HG03558 (cell line): Measurements from ENCODE around the gene SEL1L3.

Source experiments
- ATAC-seq: cut with Tn5 transposase; IDR thresholded peaks from one replicate; pipeline ENCODE4 v1.9.1; 2021; ENCODE audit warnings: moderate number of reproducible peaks; ENCODE audit not compliant: unreplicated experiment; ENCODE audit errors: extremely low read depth

The SEL1L3 gene

DNA sequence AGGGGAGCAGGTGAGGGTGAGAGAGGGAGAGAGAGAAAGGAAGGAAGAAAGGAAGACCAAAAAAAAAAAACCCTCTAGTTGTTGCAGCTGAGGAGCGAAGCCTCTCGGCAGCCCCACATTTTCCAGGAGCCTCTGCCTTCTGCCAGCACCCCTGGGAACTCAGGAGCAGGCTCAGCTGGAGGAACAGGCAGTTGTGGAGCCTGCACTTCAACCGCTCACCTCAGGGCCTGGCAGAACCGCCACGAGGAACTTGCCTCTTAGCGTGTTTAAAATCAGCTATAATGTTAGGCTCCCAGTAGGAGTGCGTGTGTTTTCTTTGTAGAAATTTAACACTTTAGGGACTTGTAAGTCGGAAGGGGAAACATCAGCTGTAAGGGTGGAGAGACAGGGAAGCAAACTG lies 65.7 kb downstream of the SEL1L3 start:
- ATAC-seq, result no peak

DNA sequence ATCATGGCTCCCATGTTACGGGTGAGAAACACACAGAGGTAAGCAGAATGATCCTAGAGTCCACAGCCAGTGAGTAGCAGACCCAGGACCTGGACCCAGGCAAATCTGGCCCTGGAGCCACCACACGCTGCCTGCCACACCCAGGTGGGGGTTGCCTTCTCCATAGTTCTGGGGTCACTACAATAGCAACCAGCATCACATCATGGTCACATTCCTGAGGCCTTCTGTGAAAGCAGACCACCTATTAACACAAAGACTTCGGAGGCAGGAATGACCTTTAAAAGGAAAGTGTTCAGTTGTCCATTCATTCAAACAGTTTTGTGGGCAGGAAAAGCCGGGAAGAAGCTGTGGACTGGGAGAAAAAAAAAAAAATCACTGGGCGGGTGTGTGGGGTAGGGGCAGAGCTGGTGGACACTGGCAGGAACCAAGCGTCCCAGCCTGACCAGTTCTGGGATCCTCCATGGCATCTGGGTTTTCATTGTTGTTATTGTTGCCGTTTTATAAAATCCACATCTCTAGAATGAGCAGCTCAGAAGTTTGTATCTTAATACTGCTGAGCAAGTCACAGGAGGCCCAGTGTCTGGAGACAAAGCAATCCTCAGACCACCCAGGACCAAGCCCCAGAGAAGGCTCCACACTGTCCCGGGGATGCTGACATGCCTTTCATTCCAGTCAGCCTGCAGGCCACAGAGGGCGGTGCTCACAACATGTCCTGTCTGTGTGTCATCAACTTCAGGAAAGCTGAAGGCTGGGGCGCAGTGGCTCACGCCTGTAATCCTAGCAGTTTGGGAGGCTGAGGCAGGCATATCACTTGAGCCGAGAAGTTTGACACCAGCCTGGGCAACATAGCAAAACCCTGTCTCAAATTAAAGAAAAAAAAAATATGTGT lies 67.0 kb downstream of the SEL1L3 start:
- no peak for ATAC-seq

DNA sequence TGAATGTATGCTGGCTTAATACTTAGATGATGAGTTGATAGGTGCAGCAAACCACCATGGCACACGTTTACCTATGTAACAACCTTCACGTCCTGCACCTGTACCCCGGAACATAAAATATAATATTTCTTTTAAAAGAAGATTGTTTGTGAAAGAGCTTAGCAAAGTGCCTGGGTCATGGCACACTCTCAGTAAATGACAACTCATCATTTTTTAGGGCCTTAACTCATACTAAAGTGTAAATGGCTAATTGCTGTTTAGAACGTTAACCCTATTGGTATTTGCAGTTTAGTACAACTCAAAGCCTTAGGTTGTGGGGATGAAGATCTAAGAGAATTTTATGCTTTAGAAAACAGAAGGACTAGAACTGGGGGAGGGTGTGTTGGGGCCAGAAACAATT lies 67.7 kb downstream of the SEL1L3 start:
- ATAC-seq, result no peak

DNA sequence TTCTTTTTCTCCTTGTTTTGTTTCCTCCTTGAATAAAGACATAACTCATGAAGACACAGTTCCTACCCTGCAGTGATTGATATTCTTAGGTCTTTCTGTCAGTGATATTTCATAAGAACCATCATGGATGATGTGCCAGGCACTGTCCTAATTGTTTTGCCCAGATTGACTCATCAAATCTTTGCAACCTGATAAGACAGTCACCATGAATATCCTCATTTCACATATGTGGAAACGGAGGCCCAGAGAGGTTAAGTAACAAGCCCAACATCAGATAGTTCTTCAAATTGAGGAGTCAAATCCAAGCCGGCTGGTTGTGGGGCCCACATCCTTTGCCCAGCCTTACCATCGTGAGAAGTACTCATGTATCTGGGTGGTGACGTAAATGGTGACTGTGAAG lies 69.9 kb downstream of the SEL1L3 start:
- ATAC-seq, result no peak

DNA sequence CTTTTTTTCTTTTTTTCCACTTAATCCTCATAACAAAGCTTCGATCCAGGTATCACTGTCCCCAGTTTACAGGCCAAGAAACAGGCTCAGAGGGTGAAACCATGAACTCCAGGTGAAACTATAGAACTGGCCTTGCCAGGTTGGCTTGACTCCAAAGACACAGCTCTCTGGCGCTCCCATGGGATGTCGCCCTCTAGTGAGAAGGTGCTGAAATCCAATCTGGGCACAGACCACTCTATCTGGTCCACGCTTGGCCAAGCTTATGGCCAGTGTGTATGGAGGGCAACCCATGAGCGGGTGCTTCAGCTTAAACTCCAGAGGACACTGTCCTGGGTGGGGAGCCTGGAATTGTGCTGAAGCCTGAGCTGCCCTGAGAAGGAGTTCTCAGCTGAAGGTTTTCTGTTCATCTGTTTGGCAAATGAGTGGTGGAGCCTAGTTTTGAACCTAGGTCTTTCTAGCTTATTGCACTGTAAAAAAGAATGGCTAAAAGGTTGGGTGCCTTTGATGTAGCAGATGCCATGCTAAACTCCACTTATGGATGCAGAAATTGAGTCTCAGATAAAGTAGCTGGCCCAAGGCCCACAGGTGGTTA lies 70.5 kb downstream of the SEL1L3 start:
- ATAC-seq, result no peak

DNA sequence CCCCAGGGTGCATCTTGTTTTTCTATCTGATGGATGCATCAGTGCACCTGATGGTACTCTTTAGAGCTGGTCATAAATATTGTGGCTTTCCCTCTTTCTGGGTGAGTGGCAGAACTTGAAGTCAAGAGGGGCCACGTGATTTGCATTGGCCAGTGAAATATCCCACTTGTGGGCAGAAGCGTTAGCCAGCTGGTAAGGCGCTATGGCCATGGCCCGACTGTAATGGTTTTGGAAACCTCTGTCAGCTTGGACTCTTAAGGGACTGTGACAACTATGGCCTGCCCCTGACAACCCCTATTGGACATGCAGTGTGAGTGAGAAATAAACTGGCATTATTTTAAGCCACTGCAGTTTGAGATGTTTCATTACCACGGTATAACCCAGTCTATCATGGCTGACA lies 72.8 kb downstream of the SEL1L3 start:
- ATAC-seq, result no peak

DNA sequence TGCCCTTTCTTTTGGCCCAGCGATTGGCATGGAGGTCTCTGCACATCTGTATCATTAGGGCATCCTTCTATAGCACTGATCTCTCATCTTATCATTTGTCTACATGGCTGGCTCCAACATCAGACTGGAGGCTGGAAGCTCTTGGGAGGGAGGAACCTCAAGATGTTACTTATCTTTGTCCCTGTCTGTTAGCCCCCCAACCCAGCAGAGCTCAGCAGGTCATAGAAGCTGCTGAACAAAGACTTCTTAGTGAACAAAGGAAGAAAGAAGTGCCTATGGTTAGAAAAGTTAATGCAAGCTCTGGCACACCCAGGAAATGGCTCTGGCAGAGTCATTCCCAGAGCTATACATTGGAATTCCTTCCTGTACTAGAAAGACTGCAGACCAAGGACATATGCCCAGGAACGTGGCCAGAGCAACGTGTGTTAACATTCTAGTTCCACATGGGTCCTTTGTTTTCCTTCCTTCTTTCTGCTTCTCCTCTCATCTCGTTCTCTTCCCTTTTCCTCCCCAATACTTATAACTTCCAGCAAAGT lies 74.0 kb downstream of the SEL1L3 start:
- no peak for ATAC-seq

DNA sequence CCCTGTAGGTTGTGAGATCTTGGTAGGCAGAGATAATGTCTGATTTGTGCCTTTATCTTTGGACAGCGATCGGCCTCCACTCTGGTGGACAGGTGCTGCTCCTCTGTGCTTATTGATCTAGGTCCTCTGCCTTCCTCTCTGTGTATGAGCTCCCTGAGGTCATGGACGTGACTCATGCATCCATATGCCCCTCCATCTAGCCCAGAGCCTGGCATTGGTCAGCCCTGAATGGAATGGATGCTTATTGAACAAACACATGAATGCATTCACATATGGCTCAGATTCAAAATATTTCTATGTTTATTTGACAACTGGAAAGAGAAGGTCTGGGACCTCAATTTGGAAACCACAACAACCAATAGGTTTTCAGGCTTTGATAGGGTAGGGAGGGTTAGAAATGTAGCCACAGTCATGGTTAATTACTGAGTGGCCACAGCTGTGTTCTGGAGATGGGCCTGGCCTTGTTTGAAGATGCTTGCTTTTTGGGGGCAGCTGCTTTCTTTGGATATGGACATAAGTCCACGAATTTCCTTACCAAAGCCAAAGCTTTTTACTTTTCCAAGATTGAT lies 76.2 kb downstream of the SEL1L3 start:
- no peak for ATAC-seq

DNA sequence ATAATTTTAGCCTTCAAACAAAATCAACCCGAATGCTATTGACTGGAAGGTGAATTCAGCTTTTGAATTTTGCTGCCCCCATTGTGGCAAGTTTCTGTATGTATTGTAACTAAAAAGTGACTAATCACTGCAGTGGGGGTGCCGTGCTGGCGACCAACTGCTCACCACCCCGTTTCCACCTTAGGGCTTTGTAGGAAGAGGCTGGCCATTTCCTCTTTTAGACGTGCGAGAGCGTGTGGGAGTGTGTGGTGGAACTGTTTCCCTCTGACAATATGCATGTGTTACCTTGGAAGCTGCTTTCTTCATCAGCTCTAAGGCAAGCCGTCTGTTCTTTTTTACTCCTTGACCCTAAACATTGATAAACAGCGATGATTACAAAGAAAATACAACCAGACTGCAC lies 78.8 kb downstream of the SEL1L3 start:
- ATAC-seq, result no peak

DNA sequence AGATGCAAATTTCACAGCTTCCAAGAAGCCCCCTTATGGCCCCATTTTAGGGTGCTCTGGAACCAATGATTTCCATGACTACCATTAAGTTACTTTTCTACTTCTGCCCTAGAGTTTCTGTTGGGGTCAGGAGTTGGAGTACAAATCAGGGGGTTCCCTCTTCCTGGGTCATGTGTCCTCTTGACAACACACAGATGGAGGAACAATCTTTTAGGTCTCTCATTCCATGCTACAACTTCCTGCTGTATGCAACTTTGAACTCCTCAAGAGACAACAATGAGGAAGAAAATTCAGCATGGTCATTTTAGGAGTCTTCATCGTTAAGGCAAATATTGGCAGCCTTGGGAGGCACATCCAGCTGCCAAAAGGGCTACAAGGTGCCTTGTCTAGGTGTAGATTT lies 79.7 kb downstream of the SEL1L3 start:
- ATAC-seq, result no peak

DNA sequence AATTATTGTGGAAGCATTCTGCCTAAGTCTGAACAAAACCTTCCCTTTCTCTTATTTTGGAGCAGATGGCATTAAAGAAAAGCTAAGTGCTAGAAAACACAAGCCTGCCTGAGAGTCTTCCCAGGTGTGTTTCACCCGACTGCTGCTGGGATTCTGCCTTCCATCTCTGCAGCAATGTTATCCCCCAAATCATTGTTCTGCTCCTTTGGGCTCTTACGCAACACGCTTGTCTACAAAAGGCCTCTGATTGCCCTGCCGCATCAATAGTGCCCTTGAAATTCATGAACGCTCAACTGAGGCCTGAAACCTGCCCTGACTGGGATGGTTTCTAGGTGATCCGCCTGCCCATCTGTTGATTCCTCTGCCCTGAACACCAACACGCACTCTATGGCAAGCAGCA lies 80.3 kb downstream of the SEL1L3 start:
- no peak for ATAC-seq

DNA sequence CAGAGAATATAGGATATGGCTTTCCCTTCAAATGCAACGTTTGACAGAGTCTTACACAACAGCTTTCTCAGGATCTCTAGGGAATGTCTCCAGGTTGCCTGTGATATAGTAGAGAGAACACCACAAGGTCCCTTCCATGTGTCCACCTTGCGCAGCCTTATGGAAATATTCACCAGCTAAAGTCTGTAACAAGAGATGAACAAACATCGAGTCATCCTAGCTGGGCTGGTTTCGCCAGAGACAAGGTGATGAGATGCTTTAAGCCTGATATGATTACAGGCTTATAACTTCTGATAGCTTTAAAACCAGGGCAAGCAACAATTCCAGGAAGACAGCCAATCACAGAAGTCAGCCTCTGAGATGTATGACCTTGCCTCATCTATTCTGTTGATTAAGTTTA lies 83.8 kb downstream of the SEL1L3 start:
- ATAC-seq, result no peak

DNA sequence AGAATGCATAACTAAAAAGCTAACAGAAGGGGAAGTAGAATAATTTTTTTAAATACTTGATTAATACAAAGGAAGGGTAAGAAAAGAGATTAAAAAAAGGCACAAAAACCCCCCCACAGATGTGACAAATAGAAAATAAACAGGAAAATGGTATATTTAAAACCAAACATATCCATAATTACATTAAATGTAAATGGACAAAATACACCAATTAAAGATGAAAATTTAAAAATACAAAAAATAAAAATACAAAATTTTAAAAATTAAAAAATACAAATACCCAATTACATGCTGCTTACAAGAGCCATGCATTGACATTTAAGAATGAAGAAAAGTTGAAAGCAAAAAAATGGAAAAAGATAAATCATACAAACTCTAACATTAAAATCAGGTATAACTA lies 86.0 kb downstream of the SEL1L3 start:
- ATAC-seq, result no peak

DNA sequence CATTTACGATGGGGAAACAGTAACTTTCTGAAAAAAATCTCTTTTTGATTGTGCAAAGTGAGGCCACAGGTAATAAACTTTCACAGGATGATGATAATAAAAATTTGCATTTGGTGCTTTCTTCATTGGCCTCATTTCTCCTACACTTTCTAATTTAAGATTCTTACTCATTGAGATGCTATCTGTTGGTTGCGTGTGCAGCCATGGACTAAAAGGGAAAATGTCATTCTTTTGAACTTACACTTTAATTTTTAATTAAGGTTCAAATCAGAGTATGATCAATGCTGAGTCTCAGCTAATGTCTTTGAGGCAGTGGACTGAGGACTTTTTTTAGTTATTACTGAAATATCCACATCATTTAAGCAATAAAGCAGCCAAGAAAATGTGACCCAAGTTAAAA lies 87.6 kb downstream of the SEL1L3 start:
- no peak for ATAC-seq

DNA sequence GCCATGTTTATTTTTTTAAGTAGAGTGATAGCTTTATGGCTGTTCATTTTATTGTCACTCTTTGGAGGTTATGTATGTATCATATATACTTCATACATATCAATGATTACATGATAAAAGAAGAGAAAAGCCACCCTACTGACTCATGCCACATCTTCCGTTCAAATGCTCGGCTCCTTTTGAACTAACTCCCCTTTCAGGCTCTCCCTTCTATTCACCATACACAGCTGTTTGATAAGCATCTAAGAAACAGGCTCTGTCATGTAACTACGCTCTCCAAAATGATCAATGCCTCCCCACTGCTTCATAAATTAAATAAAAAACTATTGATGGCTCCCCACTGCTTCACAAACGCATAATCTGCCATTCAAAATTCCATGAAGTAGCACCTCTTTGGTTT lies 89.4 kb downstream of the SEL1L3 start:
- no peak for ATAC-seq

DNA sequence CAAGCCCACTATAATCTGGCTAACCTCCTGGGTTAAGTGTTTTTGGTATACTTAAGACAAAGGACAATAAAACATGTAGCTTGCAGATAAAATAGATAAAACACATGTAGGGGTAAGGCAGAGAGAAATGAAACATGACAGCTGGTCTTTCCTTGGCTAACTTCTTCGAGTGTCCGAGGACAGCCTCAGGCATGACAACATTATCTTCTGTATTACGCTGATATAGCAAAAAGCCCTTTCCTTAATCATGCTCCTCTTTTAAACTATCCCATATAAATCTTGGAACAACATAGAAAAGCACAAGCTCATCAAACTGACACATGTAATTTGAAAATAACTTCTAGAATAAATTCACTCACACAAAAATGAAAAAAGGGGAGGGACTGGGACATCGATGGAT lies 91.1 kb downstream of the SEL1L3 start:
- ATAC-seq, result no peak

DNA sequence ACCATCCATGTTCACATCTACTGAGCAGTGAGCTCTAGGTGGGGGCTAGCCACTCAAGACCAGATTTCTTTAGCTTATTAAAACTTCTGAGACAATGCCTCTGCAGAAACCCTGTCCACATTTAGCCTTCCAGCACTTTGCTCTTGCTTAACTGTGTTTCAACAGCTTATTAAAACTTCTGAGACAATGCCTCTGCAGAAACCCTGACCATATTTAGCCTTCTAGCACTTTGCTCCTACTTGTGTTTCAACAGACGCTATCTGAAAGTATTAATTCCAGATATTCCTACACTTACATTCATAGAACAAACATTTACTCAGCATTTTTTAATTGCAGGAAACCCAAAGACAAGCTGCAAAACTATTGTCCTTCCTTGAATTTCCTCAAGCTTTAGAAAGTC lies 91.9 kb downstream of the SEL1L3 start:
- no peak for ATAC-seq

DNA sequence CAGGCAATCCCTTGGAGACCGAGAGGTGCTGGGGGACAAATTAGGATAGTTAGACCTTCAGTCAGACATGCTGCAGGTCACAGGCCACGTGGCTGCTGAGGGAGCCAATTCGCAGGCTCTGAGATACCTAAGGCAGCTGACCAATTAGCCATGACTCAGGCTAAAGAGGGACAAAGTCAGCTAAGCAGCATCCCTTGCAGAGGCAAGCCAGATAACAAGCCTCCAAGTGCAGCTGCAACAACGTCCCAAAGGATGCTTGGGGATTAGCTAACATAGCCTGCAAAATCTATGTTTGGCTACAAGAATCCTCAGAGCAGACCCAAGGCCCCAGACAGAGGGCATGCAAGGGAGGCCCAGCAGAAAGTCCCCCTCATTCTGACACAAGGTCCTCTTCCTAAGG lies 93.5 kb downstream of the SEL1L3 start:
- no peak for ATAC-seq

DNA sequence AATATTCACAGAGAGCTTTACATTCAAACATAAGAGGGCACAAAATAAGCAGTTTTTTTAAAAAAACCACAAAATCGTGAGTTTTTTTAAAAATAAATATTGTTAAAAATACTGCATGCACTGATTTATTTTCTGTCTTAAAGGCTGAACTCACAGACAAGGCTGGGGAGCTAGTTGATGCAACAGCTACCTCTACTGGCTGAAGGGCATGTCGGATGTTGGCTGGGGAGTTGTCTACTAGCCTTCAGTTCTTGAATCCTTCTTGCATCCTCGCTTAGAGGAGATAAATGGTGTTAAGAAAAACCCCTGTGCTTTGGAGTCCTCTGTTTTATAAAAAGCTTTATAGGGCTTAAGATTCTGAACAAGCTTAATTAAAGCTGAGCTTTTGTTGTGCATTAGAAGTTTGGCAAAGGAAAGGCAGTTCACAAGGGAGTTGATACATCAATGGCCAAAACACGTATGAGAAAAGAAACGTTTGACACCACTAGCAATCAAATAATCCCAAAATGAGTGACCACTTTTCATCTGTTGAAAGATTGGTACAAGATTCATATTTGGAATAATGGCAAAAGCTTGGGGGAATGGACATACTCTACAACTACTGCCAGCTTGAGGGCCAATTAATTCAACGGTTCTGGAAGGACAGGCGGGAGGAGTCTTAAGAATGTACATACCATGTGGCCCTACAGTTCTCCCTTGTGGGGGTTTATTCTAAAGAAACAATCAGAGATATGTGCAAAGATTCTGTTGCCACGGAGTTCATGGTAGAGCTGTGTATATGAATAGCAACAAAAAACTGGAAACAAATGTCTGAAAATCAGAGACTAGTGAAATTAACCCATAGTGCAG lies 94.7 kb downstream of the SEL1L3 start:
- no peak for ATAC-seq

DNA sequence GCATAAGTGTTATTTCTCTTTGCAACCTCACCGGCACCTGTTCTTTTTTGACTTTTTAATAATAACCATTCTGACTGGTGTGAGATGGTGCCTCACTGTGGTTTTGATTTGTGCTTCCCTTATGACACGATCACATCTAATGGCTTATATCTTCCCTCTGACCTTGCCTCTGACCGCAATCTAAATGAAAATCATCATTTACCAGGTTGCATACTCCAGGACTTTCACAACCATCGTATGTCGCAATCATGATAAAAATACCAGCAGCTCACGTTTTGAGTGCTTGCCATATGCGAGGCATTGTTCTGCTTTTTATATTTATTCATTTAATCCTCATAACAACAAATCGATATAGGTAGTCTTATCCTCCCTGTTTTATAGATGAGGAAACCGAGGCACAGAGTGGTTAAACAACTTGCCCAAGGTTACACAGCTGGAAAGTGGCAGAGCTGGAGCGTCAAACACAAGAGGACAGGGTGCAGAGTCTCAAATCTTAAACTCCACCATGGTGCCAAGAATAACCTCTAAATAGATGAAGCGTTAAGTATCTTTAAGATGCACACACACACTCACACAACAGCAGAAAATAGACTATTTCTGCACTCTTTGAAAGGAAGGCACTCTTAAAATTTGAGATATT lies 102.2 kb downstream of the SEL1L3 start:
- ATAC-seq, result no peak
